Prostate gland (tissue), 2 donors: ENCODE results near the gene METTL1.

Experiments
- POLR2A ChIP-seq: fragments of 450-650 bp; IDR thresholded peaks from one replicate; pipeline ENCODE4 v1.6.1; 2016; ENCODE audit warnings: antibody characterized with exemption, mild to moderate bottlenecking
- POLR2AphosphoS5 ChIP-seq: sonication (generic); formaldehyde crosslinking; IDR thresholded peaks from one replicate; pipeline ENCODE4 v1.6.1; 2017; ENCODE audit warnings: antibody characterized with exemption
- TF ChIP-seq, protein P1 (sequence below), 4 experiments: fragments of 200-600 bp in 2 of 4; fragments of 450-650 bp in 2 of 4; sonication (generic) in 2 of 4; IDR thresholded peaks; 1 replicate in 3 of 4; 2 replicates in 1 of 4; pipeline ENCODE4 v1.5.1; 2016 to 2019; ENCODE audit warnings: antibody characterized with exemption in 4 of 4, mild to moderate bottlenecking in 2 of 4, moderate library complexity in 2 of 4

DNA sequence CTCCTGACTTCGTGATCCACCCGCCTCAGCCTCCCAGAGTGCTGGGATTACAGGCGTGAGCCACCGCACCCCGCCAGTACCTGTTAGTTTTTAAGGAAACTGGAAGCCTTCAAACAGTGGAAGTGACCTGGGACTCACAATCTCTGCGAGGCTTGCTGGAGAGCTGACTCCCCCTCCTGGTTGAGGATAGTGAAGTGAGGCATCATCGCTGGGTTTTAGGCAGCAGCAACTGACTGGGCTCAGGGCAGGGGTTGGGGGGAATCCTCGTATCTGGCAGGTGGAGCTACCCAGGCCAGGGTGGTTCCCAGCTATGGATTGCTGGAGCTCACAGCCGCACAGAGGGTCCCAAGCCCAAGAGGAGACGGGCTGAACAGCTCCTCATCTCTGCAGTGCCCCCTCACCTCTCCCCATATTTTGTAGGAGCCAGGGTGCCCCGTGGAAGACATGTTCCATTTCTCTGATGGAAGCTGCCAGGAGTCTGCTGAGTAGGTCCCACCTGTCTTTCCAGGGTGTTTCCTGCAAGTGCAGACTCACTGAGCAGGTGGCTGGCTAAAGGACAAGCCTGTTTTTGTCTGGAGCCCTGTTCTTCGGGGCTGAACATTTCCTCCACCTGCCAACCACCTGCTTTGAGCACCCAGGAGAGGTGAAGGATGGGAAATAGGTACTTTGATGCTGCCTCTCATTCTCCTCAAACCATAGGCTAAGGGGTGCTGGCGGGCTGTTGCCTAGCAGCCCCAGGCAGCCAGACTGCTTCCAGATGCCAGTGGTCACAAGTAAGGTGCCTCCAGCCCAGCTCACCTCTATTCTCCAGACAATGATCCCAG lies 43.5 kb upstream of the METTL1 start:
- TF ChIP-seq POLR2A, result no peak
- TF ChIP-seq, protein P1, sequence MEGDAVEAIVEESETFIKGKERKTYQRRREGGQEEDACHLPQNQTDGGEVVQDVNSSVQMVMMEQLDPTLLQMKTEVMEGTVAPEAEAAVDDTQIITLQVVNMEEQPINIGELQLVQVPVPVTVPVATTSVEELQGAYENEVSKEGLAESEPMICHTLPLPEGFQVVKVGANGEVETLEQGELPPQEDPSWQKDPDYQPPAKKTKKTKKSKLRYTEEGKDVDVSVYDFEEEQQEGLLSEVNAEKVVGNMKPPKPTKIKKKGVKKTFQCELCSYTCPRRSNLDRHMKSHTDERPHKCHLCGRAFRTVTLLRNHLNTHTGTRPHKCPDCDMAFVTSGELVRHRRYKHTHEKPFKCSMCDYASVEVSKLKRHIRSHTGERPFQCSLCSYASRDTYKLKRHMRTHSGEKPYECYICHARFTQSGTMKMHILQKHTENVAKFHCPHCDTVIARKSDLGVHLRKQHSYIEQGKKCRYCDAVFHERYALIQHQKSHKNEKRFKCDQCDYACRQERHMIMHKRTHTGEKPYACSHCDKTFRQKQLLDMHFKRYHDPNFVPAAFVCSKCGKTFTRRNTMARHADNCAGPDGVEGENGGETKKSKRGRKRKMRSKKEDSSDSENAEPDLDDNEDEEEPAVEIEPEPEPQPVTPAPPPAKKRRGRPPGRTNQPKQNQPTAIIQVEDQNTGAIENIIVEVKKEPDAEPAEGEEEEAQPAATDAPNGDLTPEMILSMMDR (IDR thresholded peaks at IDR 0.05), result no peak
- TF ChIP-seq POLR2AphosphoS5, result no peak
